Measurements from ENCODE around the gene ZNF571. TPM values are rescaled to one million over a fixed set of nuclear protein-coding genes. Genes with fewer than 3 reads are reported as not detected.
A peak's percentile ranks its signal among the peaks of the same experiment; 100 is the strongest.

Gene ZNF571
- 1 to 10 TPM; 3.4 to 4.0 TPM for total RNA-seq

DNA sequence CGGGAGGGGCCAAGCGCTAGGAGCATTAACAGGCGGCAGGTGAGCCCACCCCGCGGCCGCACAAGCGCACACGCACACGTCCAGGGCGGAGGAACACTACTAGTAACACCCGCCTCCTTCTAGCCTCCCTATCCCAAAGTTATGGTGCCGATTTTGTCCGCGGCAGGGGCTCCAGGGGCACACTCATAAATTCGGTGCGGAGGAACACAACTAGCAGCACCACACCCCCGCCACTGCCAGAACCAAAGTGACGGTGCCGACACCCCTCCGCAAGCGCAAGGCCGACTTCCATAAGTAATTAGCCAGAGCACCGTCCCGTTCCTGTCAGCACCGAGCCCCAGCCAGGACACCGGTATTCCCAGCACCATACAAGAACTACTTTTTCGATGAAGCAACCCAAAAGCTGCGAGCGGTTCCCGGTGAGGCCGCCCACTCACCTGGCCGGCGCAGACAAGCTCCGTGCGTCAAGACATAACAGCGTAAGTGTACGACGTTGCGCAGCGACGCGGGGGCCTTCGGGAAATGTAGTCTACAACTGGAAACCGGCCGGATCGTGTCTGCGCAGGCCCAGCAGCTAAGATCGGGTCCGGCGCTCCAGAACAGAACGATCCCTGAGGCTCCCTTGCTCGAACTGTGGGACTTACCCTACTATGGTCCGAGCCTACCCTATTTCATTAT, at the start of gene ZNF571, which contains the start of gene ZNF540:
Gene ZNF571 (minus strand): TSS at position 489 of the 678 bp plus-strand sequence. CDS start 8,116 bp downstream, outside the sequence.
Gene ZNF540 (plus strand): TSS at position 573 of the 678 bp plus-strand sequence. CDS start 3,572 bp downstream, outside the sequence.
- intact Hi-C loops (cut with micrococcal nuclease): no loop called here
- ChIA-PET POLR2A (interaction anchor here (0.6 to 2.5 kb wide), 16 partner anchors 10 to 1379 kb away, joined by 3 to 8 read pairs (median 4); partner anchors contain the start of genes ZFP30, ZNF382, ZNF569 and ZNF570), CTCF (interaction anchor here (1.0 kb wide), 1 partner anchor 9 kb away, joined by 3 read pairs; no protein-coding TSS in a partner anchor)
- DNase-seq: peak; percentile 98
- ATAC-seq: peak; percentile 97
- peak within 1 kb of the TSS; percentile 99 for H3K27ac Mint-ChIP-seq
- H3K36me3 Mint-ChIP-seq (ENCODE audit: low read depth): peaks cover 37% of the 10 kb centered on the region
- H3K27me3 Mint-ChIP-seq: no peaks in the 10 kb centered on the region
- H3K9me3 Mint-ChIP-seq: peaks cover 11% of the 10 kb centered on the region
- TF ChIP-seq, protein P1, sequence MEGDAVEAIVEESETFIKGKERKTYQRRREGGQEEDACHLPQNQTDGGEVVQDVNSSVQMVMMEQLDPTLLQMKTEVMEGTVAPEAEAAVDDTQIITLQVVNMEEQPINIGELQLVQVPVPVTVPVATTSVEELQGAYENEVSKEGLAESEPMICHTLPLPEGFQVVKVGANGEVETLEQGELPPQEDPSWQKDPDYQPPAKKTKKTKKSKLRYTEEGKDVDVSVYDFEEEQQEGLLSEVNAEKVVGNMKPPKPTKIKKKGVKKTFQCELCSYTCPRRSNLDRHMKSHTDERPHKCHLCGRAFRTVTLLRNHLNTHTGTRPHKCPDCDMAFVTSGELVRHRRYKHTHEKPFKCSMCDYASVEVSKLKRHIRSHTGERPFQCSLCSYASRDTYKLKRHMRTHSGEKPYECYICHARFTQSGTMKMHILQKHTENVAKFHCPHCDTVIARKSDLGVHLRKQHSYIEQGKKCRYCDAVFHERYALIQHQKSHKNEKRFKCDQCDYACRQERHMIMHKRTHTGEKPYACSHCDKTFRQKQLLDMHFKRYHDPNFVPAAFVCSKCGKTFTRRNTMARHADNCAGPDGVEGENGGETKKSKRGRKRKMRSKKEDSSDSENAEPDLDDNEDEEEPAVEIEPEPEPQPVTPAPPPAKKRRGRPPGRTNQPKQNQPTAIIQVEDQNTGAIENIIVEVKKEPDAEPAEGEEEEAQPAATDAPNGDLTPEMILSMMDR (IDR thresholded peaks at IDR 0.05): no peak
- peak within 1 kb of the TSS; percentile 95 for H3K4me3 Mint-ChIP-seq
- H3K4me1 Mint-ChIP-seq (ENCODE audit: low read depth): peaks cover 27% of the 10 kb centered on the region

- ChIA-PET CTCF (no interaction called here), POLR2A (no interaction called here)
- peaks cover 55% of the 10 kb centered on the region for H3K36me3 Mint-ChIP-seq (ENCODE audit: low read depth)
- intact Hi-C loops (cut with micrococcal nuclease): no loop called here
- H3K4me3 Mint-ChIP-seq: no peak overlapping the region
- TF ChIP-seq, protein P1 (IDR thresholded peaks at IDR 0.05): no peak
- no peaks in the 10 kb centered on the region for H3K4me1 Mint-ChIP-seq (ENCODE audit: low read depth)
- H3K9me3 Mint-ChIP-seq: peaks cover 44% of the 10 kb centered on the region
- no peak overlapping the region for H3K27ac Mint-ChIP-seq
- no peak for ATAC-seq
- H3K27me3 Mint-ChIP-seq: no peaks in the 10 kb centered on the region
- no peak for DNase-seq
Measured at GRCh38 chr19:37635076-37636056, 40.8 kb upstream of the ZNF571 start.

DNA sequence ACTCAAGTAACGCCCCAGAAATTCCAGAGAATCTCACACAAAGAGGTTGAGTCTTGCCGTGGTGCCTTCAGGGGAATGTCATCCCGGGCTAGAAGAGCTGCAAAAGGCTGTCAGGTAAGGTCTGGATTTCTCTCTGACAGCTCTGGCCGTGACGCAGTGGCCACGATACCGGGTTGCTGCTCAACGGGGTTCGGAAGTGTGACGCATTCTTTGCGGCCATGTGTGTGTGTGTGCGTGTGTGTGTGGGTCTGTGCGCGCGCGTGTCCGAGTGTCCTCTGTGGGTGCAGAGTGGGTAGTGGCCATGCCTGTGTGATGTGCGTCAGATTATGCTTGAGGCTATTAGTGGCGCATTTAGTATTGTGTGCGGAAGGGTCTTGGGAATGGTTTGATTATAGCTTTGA, 390 bp upstream of the ZNF571 start:
- peaks cover 40% of the 10 kb centered on the region for H3K36me3 Mint-ChIP-seq (ENCODE audit: low read depth)
- peak overlapping the region; percentile 95 for H3K4me3 Mint-ChIP-seq
- POLR2A ChIA-PET: interaction anchor here (0.6 to 2.5 kb wide), 15 partner anchors 10 to 1380 kb away, joined by 3 to 8 read pairs (median 4); partner anchors contain the start of genes ZFP30, ZNF382, ZNF569 and ZNF570
- peaks cover 27% of the 10 kb centered on the region for H3K4me1 Mint-ChIP-seq (ENCODE audit: low read depth)
- intact Hi-C loops (cut with micrococcal nuclease): no loop called here
- no peaks in the 10 kb centered on the region for H3K27me3 Mint-ChIP-seq
- CTCF ChIA-PET: interaction anchor here (1.0 kb wide), 1 partner anchor 8 kb away, joined by 3 read pairs; no protein-coding TSS in a partner anchor
- TF ChIP-seq, protein P1 (IDR thresholded peaks at IDR 0.05): no peak
- peak; percentile 47 for ATAC-seq
- H3K27ac Mint-ChIP-seq: peak overlapping the region; percentile 99
- H3K9me3 Mint-ChIP-seq: peaks cover 15% of the 10 kb centered on the region
- peak; percentile 77 for DNase-seq

GRCh38 chr19:37593996-37594303, 642 bp downstream of the ZNF571 start:
- POLR2A ChIA-PET: interaction anchor here (1.1 to 2.5 kb wide), 6 partner anchors 11 to 259 kb away, joined by 3 to 8 read pairs (median 4); partner anchors contain the start of gene ZNF793
- no peak for DNase-seq
- H3K27ac Mint-ChIP-seq: peak overlapping the region; percentile 99
- H3K27me3 Mint-ChIP-seq: no peaks in the 10 kb centered on the region
- TF ChIP-seq, protein P1 (IDR thresholded peaks at IDR 0.05): no peak
- peak overlapping the region; percentile 95 for H3K4me3 Mint-ChIP-seq
- H3K9me3 Mint-ChIP-seq: peaks cover 13% of the 10 kb centered on the region
- intact Hi-C loops (cut with micrococcal nuclease): no loop called here
- CTCF ChIA-PET: no interaction called here
- ATAC-seq: no peak
- peaks cover 27% of the 10 kb centered on the region for H3K4me1 Mint-ChIP-seq (ENCODE audit: low read depth)
- H3K36me3 Mint-ChIP-seq (ENCODE audit: low read depth): peaks cover 37% of the 10 kb centered on the region
